ENCODE measurements around the gene DNAAF2. TPM values are rescaled to one million over a fixed set of nuclear protein-coding genes. Genes with fewer than 3 reads are reported as not detected.
A peak's percentile ranks its signal among the peaks of the same experiment; 100 is the strongest.

Gene DNAAF2
- total and polyA plus RNA-seq, 2 of the 13 experiments (the other 11 are each of a cell fraction or from before 2014, with no cell fraction given) = 6.1 to 13.6 TPM

DNA sequence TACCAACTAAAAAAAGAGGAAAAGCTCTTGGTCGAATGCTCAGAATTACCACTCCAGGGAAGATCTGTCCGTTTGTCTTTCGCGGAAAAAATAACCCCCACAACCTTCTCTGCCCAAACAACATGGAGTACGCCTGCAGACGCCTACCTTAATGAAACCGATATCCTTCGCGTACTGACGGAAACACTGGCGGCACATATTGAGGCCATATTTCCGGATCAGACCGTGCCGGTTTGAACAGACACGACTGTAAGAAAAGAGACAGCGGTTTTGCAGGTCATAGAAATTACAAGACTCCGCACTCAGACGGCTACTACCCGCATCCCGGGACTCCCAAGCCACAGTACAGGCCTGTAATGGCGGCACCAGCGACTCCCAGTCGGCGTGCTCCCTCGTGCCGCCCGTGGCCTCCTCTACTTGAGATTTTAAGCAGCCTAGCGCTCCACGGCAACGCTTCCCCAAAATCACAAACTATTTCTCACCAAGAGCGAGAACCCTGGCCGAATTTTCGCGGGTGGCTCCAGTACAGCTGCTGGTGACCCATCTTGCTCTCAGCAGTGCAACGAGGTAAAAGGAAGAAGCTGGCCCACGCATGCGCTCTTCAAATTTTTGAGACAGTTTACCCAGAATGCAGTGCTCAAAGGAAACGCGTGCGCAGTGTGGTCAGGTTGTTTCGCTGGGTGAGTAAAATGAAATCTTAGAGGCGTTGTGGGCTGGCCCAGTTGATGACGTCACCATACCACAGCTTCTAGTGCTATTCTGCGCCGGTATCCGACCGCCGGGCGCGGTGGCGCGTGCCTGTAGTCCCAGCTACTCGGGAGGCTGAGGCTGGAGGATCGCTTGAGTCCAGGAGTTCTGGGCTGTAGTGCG, 49.0 kb downstream of the DNAAF2 start, which contains the start of gene RPS29 (continued):
- TF ChIP-seq, protein P1, sequence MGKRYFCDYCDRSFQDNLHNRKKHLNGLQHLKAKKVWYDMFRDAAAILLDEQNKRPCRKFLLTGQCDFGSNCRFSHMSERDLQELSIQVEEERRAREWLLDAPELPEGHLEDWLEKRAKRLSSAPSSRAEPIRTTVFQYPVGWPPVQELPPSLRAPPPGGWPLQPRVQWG (CRISPR knock-in tag; IDR thresholded peaks at IDR 0.05; ENCODE audit: borderline replicate concordance, low read depth) = no peak
- TF ChIP-seq MYNN (CRISPR knock-in tag; IDR thresholded peaks at IDR 0.05; ENCODE audit: low read depth) = no peak; the same call in 1 of the 2 replicates
- TF ChIP-seq MAFF (IDR thresholded peaks at IDR 0.05; ENCODE audit: low read depth, low read length) = 0 out of 2 replicates have a peak, but pooled peaks have one; percentile 20
- no peak for TF ChIP-seq ZFP36 (IDR thresholded peaks at IDR 0.05; ENCODE audit: borderline replicate concordance, low read depth, low read length, partially characterized antibody)
- TF ChIP-seq, protein P2, sequence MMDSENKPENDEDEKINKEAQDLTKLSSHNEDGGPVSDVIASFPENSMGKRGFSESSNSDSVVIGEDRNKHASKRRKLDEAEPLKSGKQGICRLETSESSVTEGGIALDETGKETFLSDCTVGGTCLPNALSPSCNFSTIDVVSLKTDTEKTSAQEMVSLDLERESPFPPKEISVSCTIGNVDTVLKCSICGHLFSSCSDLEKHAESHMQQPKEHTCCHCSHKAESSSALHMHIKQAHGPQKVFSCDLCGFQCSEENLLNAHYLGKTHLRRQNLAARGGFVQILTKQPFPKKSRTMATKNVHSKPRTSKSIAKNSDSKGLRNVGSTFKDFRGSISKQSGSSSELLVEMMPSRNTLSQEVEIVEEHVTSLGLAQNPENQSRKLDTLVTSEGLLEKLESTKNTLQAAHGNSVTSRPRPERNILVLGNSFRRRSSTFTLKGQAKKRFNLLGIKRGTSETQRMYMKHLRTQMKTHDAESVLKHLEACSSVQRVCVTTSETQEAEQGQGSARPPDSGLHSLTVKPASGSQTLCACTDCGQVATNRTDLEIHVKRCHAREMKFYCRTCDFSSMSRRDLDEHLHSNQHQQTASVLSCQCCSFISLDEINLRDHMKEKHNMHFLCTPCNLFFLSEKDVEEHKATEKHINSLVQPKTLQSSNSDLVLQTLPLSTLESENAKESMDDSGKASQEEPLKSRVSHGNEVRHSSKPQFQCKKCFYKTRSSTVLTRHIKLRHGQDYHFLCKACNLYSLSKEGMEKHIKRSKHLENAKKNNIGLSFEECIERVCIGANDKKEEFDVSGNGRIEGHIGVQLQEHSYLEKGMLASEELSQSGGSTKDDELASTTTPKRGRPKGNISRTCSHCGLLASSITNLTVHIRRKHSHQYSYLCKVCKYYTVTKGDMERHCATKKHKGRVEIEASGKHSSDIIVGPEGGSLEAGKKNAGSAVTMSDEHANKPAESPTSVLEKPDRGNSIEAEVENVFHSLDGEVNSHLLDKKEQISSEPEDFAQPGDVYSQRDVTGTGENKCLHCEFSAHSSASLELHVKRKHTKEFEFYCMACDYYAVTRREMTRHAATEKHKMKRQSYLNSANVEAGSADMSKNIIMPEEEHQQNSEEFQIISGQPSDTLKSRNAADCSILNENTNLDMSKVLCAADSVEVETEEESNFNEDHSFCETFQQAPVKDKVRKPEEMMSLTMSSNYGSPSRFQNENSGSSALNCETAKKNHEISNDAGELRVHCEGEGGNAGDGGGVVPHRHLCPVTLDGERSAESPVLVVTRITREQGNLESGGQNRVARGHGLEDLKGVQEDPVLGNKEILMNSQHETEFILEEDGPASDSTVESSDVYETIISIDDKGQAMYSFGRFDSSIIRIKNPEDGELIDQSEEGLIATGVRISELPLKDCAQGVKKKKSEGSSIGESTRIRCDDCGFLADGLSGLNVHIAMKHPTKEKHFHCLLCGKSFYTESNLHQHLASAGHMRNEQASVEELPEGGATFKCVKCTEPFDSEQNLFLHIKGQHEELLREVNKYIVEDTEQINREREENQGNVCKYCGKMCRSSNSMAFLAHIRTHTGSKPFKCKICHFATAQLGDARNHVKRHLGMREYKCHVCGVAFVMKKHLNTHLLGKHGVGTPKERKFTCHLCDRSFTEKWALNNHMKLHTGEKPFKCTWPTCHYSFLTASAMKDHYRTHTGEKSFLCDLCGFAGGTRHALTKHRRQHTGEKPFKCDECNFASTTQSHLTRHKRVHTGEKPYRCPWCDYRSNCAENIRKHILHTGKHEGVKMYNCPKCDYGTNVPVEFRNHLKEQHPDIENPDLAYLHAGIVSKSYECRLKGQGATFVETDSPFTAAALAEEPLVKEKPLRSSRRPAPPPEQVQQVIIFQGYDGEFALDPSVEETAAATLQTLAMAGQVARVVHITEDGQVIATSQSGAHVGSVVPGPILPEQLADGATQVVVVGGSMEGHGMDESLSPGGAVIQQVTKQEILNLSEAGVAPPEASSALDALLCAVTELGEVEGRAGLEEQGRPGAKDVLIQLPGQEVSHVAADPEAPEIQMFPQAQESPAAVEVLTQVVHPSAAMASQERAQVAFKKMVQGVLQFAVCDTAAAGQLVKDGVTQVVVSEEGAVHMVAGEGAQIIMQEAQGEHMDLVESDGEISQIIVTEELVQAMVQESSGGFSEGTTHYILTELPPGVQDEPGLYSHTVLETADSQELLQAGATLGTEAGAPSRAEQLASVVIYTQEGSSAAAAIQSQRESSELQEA (CRISPR knock-in tag; IDR thresholded peaks at IDR 0.05; ENCODE audit: not compliant biosample characterization) = no peak
- peak; percentile 91 for TF ChIP-seq FOSL2 (CRISPR knock-in tag; IDR thresholded peaks at IDR 0.05)
- TF ChIP-seq RCOR2 (CRISPR knock-in tag; IDR thresholded peaks at IDR 0.05) = peak; percentile 76; the same call in 1 of the 2 replicates
- peak; percentile 36; the same call in 1 of the 2 replicates for TF ChIP-seq ZNF746 (CRISPR knock-in tag; IDR thresholded peaks at IDR 0.05)
- TF ChIP-seq, protein P3, sequence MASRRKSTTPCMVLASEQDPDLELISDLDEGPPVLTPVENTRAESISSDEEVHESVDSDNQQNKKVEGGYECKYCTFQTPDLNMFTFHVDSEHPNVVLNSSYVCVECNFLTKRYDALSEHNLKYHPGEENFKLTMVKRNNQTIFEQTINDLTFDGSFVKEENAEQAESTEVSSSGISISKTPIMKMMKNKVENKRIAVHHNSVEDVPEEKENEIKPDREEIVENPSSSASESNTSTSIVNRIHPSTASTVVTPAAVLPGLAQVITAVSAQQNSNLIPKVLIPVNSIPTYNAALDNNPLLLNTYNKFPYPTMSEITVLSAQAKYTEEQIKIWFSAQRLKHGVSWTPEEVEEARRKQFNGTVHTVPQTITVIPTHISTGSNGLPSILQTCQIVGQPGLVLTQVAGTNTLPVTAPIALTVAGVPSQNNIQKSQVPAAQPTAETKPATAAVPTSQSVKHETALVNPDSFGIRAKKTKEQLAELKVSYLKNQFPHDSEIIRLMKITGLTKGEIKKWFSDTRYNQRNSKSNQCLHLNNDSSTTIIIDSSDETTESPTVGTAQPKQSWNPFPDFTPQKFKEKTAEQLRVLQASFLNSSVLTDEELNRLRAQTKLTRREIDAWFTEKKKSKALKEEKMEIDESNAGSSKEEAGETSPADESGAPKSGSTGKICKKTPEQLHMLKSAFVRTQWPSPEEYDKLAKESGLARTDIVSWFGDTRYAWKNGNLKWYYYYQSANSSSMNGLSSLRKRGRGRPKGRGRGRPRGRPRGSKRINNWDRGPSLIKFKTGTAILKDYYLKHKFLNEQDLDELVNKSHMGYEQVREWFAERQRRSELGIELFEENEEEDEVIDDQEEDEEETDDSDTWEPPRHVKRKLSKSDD (CRISPR knock-in tag; IDR thresholded peaks at IDR 0.05; ENCODE audit: low read depth) = peak; percentile 79; the same call in 1 of the 2 replicates
- TF ChIP-seq EED (CRISPR knock-in tag; IDR thresholded peaks at IDR 0.05) = 0 out of 2 replicates have a peak, but pooled peaks have one; percentile 24
- TF ChIP-seq ZSCAN29 (CRISPR knock-in tag; conservative IDR thresholded peaks at IDR 0.05) = no peak
- TF ChIP-seq, protein P4, sequence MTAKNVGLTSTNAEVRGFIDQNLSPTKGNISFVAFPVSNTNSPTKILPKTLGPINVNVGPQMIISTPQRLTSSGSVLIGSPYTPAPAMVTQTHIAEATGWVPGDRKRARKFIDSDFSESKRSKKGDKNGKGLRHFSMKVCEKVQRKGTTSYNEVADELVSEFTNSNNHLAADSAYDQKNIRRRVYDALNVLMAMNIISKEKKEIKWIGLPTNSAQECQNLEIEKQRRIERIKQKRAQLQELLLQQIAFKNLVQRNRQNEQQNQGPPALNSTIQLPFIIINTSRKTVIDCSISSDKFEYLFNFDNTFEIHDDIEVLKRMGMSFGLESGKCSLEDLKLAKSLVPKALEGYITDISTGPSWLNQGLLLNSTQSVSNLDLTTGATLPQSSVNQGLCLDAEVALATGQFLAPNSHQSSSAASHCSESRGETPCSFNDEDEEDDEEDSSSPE (CRISPR knock-in tag; IDR thresholded peaks at IDR 0.05) = 0 out of 2 replicates have a peak, but pooled peaks have one; percentile 12
- peak; percentile 85 for TF ChIP-seq TARDBP (CRISPR knock-in tag; IDR thresholded peaks at IDR 0.05)
